GM12801 (cell line): Measurements from ENCODE around the gene MRPL32.

Experiments used
- CTCF ChIP-seq: IDR thresholded peaks from one replicate; pipeline ENCODE4 v1.5.1; 2011; ENCODE audit warnings: control low read depth; ENCODE audit not compliant: insufficient read length; ENCODE audit errors: extremely low read depth

Gene MRPL32

GRCh38 chr7:42945821-42946626 lies 13.8 kb downstream of the MRPL32 start:
- no peak for TF ChIP-seq CTCF

- TF ChIP-seq CTCF, result no peak
Measured at GRCh38 chr7:42946627-42946950, 14.4 kb downstream of the MRPL32 start.

DNA sequence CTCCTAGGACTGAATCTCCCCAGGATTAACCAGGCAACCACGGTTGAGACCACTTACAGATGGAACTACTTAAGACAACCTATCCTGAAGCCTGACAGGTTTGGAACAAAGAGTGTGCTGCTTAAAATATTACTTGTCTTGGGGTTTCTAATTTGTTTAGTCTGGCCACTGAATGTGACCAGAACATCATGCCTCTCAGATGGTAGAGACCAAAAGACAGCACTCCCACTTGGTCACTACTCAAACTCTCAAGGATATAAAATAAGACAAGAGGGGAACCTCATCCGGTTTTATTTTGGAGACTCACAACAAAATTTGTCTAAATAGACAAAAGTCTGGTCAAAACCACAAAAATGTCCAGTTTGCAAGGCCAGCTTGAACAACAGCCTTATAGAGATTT lies 15.3 kb downstream of the MRPL32 start:
- no peak for TF ChIP-seq CTCF

GRCh38 chr7:42950417-42950816 lies 18.2 kb downstream of the MRPL32 start:
- no peak for TF ChIP-seq CTCF

DNA sequence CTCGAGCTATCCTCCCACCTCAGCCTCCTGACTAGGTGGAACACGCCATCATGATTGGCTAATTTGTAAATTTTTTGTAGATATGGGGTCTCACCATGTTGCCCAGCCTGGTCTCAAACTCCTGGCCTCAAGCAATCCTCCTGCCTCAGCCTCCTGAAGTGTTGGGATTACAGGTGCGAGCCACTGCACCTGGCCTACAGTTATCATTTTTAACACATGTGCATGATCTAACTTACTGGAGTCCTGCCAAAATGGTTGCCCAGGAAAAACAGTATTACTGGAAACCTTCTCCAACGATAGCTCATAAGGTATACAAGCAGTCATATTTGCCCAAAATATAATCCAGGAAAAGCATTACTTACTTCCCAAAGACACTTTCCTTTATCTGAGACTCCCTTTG lies 20.2 kb downstream of the MRPL32 start:
- no peak for TF ChIP-seq CTCF

- no peak for TF ChIP-seq CTCF
Measured at GRCh38 chr7:42953994-42954393, 21.8 kb downstream of the MRPL32 start.

- no peak for TF ChIP-seq CTCF
Measured at GRCh38 chr7:42956062-42956461, 23.9 kb downstream of the MRPL32 start.
